ENCODE results near the gene WDR18. TPM values are rescaled to one million over a fixed set of nuclear protein-coding genes. Genes with fewer than 3 reads are reported as not detected.
A peak's percentile ranks its signal among the peaks of the same experiment; 100 is the strongest.

WDR18 gene
- total RNA-seq, 8 experiments from 2014 or later: 23.8 to 64.7 (median 36.2) TPM

GRCh38 chr19:963486-963951 is 20.6 kb upstream of the WDR18 start:
- in situ Hi-C loops (cut with MboI; ENCODE audit: low pct_unique_long_range_greater_than_20kb in 2 of 9, low sequenced_read_pairs in 9 of 9, unreplicated experiment in 9 of 9): no loop called here

DNA sequence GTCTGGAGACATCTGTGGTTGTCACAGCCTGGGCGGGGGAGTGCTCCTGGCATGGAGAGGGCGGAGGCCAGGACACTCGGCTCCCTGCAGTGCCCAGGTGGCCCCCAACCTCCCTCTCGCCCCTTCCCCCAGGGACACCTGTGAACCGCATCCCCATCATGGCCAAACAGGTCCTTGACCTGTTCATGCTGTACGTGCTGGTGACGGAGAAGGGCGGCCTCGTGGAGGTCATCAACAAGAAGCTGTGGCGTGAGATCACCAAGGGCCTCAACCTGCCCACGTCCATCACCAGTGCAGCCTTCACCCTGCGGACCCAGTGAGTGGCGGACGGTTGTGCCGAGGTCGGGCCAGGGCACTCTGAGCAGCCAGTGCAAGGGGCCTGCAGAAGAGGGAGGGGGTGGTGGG is 20.0 kb upstream of the WDR18 start:
- in situ Hi-C loops (cut with MboI; ENCODE audit: low pct_unique_long_range_greater_than_20kb in 2 of 9, low sequenced_read_pairs in 9 of 9, unreplicated experiment in 9 of 9): no loop called here
- H3K27ac ChIP-seq: no peak overlapping the region
- peaks cover 0 to 22% of the 10 kb centered on the region in 2 donors for H3K4me1 ChIP-seq (replicated peaks in 1 of 2)
- no peak overlapping the region for H3K4me3 ChIP-seq
- ATAC-seq (replicated peaks in 6 of 8): no peak
- 80 to 100% methylated on average over 1 to 6 of the region's 16 CpGs; no CpG with 5 or more reads in 8 of the 10 experiments for WGBS, 10 experiments

More at GRCh38 chr19:963486-963951, 20.6 kb upstream of the WDR18 start:
- 100% methylated on average over 1 to 2 of the region's 11 CpGs; no CpG with 5 or more reads in 8 of the 10 experiments for WGBS, 10 experiments
- Histone ChIP-seq H3K4me3 (no peak overlapping the region), H3K27ac (no peak overlapping the region), H3K4me1 (replicated peaks in 1 of 2) (peaks cover 0 to 22% of the 10 kb centered on the region in 2 donors)
- ATAC-seq (replicated peaks in 6 of 8): peak in 1 of 8 experiments; percentile 6

GRCh38 chr19:964761-965694 is 19.1 kb upstream of the WDR18 start:
- 88 to 100% (median 100%) methylated on average over 1 to 9 of the region's 19 CpGs; no CpG with 5 or more reads in 4 of the 10 experiments for WGBS, 10 experiments
- ATAC-seq (replicated peaks in 6 of 8): no peak
- H3K4me1 ChIP-seq (replicated peaks in 1 of 2): peaks cover 0 to 22% of the 10 kb centered on the region in 2 donors
- no peak overlapping the region for H3K27ac ChIP-seq
- H3K4me3 ChIP-seq: no peak overlapping the region
- in situ Hi-C loops (cut with MboI; ENCODE audit: low pct_unique_long_range_greater_than_20kb in 2 of 9, low sequenced_read_pairs in 9 of 9, unreplicated experiment in 9 of 9): no loop called here

DNA sequence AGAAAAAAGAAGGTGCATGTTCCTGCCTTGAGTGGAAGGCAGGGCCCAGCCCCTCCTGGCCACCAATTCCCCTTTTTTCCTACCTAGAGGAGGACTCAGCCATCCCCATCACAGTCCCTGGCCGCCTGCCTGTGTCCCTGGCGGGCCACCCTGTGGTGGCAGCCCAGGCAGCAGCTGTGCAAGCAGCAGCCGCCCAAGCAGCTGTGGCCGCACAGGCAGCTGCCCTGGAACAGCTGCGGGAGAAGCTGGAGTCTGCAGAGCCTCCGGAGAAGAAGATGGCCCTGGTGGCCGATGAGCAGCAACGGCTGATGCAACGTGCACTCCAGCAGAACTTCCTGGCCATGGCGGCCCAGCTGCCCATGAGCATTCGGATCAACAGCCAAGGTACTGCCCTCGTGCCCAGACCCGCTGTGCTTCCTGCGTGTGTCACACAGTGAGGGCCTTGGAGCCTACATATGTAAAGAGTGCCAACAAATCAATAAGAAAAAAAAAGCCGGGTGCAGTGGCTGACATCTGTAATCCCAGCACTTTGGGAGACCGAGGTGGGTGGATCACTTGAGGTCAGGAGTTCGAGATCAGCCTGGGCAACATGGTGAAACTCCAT is 17.6 kb upstream of the WDR18 start:
- WGBS, 10 experiments: 81 to 100% (median 91%) methylated on average over 2 to 10 of the region's 17 CpGs; no CpG with 5 or more reads in 4 of the 10 experiments
- in situ Hi-C loops (cut with MboI; ENCODE audit: low pct_unique_long_range_greater_than_20kb in 2 of 9, low sequenced_read_pairs in 9 of 9, unreplicated experiment in 9 of 9): no loop called here
- no peak overlapping the region for H3K4me3 ChIP-seq
- no peak overlapping the region for H3K27ac ChIP-seq
- peaks cover 0 to 11% of the 10 kb centered on the region in 2 donors for H3K4me1 ChIP-seq (replicated peaks in 1 of 2)
- ATAC-seq (replicated peaks in 6 of 8): no peak

GRCh38 chr19:970695-971094 is 13.4 kb upstream of the WDR18 start:
- in situ Hi-C loops (cut with MboI; ENCODE audit: low pct_unique_long_range_greater_than_20kb in 2 of 9, low sequenced_read_pairs in 9 of 9, unreplicated experiment in 9 of 9): no loop called here
- H3K27ac ChIP-seq: no peak overlapping the region
- 80 to 100% (median 96%) methylated on average over 1 to 12 of the region's 14 CpGs; no CpG with 5 or more reads in 1 of the 10 experiments for WGBS, 10 experiments
- no peak overlapping the region for H3K4me3 ChIP-seq
- H3K4me1 ChIP-seq (replicated peaks in 1 of 2): peaks cover 3 to 6% of the 10 kb centered on the region in 2 donors
- peak in 2 of 8 experiments; percentile 39 to 59 for ATAC-seq (replicated peaks in 6 of 8)

DNA sequence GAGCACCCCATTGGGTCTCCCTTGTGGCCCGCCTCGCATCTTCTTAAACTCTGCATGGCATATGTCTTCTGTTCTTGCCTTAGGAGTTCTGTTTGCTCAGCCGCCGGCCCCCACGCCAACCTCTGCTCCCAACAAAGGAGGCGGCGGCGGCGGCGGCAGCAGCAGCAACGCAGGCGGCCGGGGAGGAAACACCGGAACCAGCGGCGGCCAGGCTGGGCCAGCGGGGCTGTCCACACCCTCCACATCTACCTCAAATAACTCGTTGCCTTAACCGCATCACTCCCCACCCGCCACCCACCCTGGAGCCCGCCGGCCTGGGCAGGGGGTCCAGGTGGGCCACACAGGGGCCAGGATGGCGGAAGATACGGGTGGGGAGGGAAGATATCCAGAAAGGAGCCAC is 12.3 kb upstream of the WDR18 start:
- no peak for ATAC-seq (replicated peaks in 6 of 8)
- 80 to 100% methylated on average over 1 to 2 of the region's 24 CpGs; no CpG with 5 or more reads in 8 of the 10 experiments for WGBS, 10 experiments
- in situ Hi-C loops (cut with MboI; ENCODE audit: low pct_unique_long_range_greater_than_20kb in 2 of 9, low sequenced_read_pairs in 9 of 9, unreplicated experiment in 9 of 9): no loop called here

GRCh38 chr19:972281-972680 is 11.9 kb upstream of the WDR18 start:
- no peak for ATAC-seq (replicated peaks in 6 of 8)
- H3K4me3 ChIP-seq: no peak overlapping the region
- peaks cover 3 to 6% of the 10 kb centered on the region in 2 donors for H3K4me1 ChIP-seq (replicated peaks in 1 of 2)
- in situ Hi-C loops (cut with MboI; ENCODE audit: low pct_unique_long_range_greater_than_20kb in 2 of 9, low sequenced_read_pairs in 9 of 9, unreplicated experiment in 9 of 9): no loop called here
- 93 to 100% (median 98%) methylated on average over 1 to 6 of the region's 6 CpGs; no CpG with 5 or more reads in 1 of the 10 experiments for WGBS, 10 experiments
- no peak overlapping the region for H3K27ac ChIP-seq

More for the DNA sequence above, 12.3 kb upstream of the WDR18 start:
- H3K4me3 ChIP-seq: no peak overlapping the region
- no peak overlapping the region for H3K27ac ChIP-seq
- peaks cover 3 to 6% of the 10 kb centered on the region in 2 donors for H3K4me1 ChIP-seq (replicated peaks in 1 of 2)

DNA sequence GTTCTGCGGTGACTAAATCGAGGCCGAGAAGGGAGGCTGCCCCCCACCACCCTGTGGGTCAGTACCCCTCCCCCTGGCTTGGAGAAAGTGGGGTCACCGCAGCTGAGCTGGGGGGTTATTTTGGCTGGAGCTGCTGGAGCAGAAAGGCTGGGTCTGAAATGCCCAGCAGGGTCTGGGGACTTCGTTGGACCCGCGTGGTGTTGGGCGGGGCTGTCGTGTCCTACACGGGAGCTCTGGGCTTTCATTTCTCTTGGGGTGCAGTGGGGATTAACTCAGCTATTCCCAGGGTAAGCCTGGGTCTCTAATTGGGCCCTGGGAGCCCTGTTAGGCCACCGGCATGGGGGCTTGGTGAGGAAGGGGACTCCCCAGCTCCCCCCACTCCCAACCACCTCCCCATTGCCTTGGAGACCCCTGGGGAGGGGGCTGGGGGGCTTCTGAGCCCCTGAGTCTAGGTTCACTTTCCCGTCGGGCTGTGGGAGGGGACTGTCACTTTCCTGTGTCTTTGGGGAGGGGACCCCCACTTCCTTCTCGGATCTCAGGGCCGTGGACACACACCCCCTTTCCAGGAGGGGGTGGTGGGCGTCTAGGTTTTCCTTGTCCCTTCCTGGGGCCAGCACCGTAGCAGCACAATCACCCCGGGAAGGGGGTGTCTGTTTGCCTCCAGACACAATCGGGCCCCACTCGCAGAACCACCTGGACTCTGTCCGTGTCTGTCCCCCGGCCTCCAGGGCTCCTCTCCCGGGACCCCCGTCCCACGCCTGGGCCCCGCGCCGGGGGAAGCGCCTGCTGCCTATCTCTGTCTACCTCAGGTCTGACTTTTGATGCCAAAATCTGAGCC is 10.2 kb upstream of the WDR18 start:
- Histone ChIP-seq H3K27ac (no peak overlapping the region), H3K4me3 (no peak overlapping the region), H3K4me1 (replicated peaks in 1 of 2) (peaks cover 6 to 7% of the 10 kb centered on the region in 2 donors)
- ATAC-seq (replicated peaks in 6 of 8): peak in 3 of 8 experiments; percentile 12 to 19 (median 13)
- in situ Hi-C loops (cut with MboI; ENCODE audit: low pct_unique_long_range_greater_than_20kb in 2 of 9, low sequenced_read_pairs in 9 of 9, unreplicated experiment in 9 of 9): no loop called here
- WGBS, 10 experiments: 73 to 100% methylated on average over 1 to 3 of the region's 29 CpGs; no CpG with 5 or more reads in 8 of the 10 experiments

DNA sequence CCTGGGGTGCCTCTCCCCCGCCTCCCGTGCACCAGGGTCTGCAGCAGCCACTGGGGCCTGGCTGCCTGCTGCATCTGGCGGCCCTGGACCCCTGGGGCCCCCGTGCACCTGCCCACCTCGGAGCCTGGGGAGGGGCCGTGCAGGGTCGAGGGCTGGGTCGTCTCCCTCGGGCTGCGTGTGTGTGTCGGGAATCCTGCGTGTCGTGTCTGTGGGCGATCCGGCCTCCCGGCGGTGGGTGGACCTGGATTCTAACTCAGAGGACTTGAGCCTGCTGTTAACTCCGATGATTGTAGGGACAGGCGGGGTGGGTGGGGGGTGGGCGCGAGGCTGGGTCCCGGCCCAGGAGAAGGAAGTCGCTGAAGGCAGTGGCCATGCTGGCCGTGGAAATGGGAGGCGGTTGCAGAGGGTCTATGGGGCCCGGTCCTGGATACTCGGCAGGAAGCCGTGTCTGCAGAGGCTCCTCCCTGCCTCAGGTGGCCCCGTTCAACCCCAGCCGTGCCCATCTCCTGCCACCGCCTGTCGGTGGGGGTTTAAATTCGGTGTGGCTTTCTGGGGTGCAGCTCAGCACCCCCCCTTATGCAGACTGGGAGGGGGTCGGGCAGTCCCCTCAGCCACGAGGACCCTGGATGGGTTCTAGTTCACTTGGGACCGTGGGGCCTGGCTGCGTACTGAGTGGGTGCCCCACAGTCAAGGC is 9.4 kb upstream of the WDR18 start:
- peak overlapping the region in 1 of 2 donors; percentile 33 for H3K27ac ChIP-seq
- in situ Hi-C loops (cut with MboI; ENCODE audit: low pct_unique_long_range_greater_than_20kb in 2 of 9, low sequenced_read_pairs in 9 of 9, unreplicated experiment in 9 of 9): no loop called here
- H3K4me1 ChIP-seq (replicated peaks in 1 of 2): peaks cover 11 to 14% of the 10 kb centered on the region in 2 donors
- no peak overlapping the region for H3K4me3 ChIP-seq
- peak in 4 of 8 experiments; percentile 11 to 16 (median 12) for ATAC-seq (replicated peaks in 6 of 8)
- no CpG with 5 or more reads among the region's 37 CpGs for WGBS, 10 experiments

DNA sequence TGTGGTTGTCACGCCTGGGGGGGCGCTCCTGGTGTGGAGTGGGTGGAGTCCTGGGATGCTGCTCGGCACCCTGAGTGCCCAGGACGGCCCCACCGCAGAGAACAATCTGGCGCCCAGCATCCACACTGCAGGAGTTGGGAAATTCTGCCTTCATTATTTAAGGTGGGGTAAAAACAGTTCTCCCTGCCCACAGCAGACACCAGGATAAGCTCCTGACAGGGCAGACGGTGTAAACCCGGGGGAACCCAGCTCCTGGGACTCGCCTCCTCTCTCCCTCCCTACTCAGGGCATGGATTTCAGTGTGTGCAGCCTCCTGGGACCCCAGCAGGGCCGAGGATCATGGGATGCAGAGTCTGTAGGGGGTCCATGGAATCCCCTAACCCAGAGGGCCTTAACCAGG is 7.7 kb upstream of the WDR18 start:
- H3K27ac ChIP-seq: no peak overlapping the region
- ATAC-seq (replicated peaks in 6 of 8): peak in 1 of 8 experiments; percentile 9
- in situ Hi-C loops (cut with MboI; ENCODE audit: low pct_unique_long_range_greater_than_20kb in 2 of 9, low sequenced_read_pairs in 9 of 9, unreplicated experiment in 9 of 9): no loop called here
- H3K4me1 ChIP-seq (replicated peaks in 1 of 2): peaks cover 18 to 24% of the 10 kb centered on the region in 2 donors
- WGBS, 10 experiments: 92 to 100% (median 92%) methylated on average over 1 to 2 of the region's 10 CpGs; no CpG with 5 or more reads in 7 of the 10 experiments
- no peak overlapping the region for H3K4me3 ChIP-seq

GRCh38 chr19:977058-977464 is 7.1 kb upstream of the WDR18 start:
- H3K27ac ChIP-seq: no peak overlapping the region
- 60 to 100% (median 88%) methylated on average over 2 to 5 of the region's 24 CpGs; no CpG with 5 or more reads in 7 of the 10 experiments for WGBS, 10 experiments
- peaks cover 18 to 24% of the 10 kb centered on the region in 2 donors for H3K4me1 ChIP-seq (replicated peaks in 1 of 2)
- in situ Hi-C loops (cut with MboI; ENCODE audit: low pct_unique_long_range_greater_than_20kb in 2 of 9, low sequenced_read_pairs in 9 of 9, unreplicated experiment in 9 of 9): no loop called here
- no peak overlapping the region for H3K4me3 ChIP-seq
- peak in 1 of 8 experiments; percentile 51 for ATAC-seq (replicated peaks in 6 of 8)

- 0 to 100% (median 90%) methylated on average over 1 of the region's 19 CpGs; no CpG with 5 or more reads in 4 of the 10 experiments for whole genome bisulfite sequencing, 10 experiments
Observed at GRCh38 chr19:979318-979741, 4.8 kb upstream of the WDR18 start.

More at GRCh38 chr19:979318-979741, 4.8 kb upstream of the WDR18 start:
- ATAC-seq (replicated peaks in 6 of 8): peak in 4 of 8 experiments; percentile 8 to 51 (median 34)
- in situ Hi-C loops (cut with MboI; ENCODE audit: low pct_unique_long_range_greater_than_20kb in 2 of 9, low sequenced_read_pairs in 9 of 9, unreplicated experiment in 9 of 9): no loop called here
- Histone ChIP-seq H3K4me3 (no peak overlapping the region), H3K4me1 (replicated peaks in 1 of 2) (peaks cover 24 to 29% of the 10 kb centered on the region in 2 donors), H3K27ac (peak overlapping the region in 1 of 2 donors; percentile 68)
